Fibroblast of lung (primary cell): ENCODE results near the gene RPSA.

ENCODE experiments used
- EZH2 ChIP-seq: IDR thresholded peaks from 2 replicates; pipeline ENCODE4 v1.5.1; 2012; ENCODE audit warnings: low read length, control low read depth, mild to moderate bottlenecking; ENCODE audit errors: missing control alignments
- TF ChIP-seq, protein P1 (sequence below), 2 donors: IDR thresholded peaks in 1 of 2; conservative IDR thresholded peaks in 1 of 2; 1 replicate in 1 of 2; 2 replicates in 1 of 2; pipeline ENCODE4 v1.5.1; 2011 to 2012; ENCODE audit warnings: low read length in 2 of 2, control low read depth in 1 of 2, inconsistent platforms in 1 of 2, low read depth in 1 of 2, mild to moderate bottlenecking in 1 of 2

DNA sequence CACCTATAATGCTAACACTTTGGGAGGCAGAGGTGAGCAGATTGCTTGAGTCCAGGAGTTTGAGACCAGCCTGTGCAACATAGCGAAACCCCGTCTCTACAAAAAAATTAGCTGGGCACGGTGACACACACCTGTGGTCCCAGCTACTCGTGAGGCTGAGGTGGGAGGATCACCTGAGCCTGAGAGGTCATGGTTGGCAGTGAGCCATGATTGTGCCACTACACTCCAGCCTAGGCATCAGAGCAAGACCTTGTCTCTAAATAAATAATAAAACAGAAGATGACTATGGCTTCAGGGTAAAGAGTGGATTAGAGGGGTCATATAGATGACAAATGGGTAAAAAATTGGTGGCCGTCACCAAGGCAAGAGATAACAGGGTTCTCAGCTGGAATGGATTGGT, 20.2 kb upstream of the RPSA start:
- TF ChIP-seq, protein P1, sequence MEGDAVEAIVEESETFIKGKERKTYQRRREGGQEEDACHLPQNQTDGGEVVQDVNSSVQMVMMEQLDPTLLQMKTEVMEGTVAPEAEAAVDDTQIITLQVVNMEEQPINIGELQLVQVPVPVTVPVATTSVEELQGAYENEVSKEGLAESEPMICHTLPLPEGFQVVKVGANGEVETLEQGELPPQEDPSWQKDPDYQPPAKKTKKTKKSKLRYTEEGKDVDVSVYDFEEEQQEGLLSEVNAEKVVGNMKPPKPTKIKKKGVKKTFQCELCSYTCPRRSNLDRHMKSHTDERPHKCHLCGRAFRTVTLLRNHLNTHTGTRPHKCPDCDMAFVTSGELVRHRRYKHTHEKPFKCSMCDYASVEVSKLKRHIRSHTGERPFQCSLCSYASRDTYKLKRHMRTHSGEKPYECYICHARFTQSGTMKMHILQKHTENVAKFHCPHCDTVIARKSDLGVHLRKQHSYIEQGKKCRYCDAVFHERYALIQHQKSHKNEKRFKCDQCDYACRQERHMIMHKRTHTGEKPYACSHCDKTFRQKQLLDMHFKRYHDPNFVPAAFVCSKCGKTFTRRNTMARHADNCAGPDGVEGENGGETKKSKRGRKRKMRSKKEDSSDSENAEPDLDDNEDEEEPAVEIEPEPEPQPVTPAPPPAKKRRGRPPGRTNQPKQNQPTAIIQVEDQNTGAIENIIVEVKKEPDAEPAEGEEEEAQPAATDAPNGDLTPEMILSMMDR (conservative IDR thresholded peaks at IDR 0.05 in 1 of 2, IDR thresholded peaks at IDR 0.05 in 1 of 2; ENCODE audit: low read depth in 1 of 2, low read length in 2 of 2), result no peak
- TF ChIP-seq EZH2, result no peak
